ENCODE measurements around the gene LRRFIP2.

Gene LRRFIP2

DNA sequence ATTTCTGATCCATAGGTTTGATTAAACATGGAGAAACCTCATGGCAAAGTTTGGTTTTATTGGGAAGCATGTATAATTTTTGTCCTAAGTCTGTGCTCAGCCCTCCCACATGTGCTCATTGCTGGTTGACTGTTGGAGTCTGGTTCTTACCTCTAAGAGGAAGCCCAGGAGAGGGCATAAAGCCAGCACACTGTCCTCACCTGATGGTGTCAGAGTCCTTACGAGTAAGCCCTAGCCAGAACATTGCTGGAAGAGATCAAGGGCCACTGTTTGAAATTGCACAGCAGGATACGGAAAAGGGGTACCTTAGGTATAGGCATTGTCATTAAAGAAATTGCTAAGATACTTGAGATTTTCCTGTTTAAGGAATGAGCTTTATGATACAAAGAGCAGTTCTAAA is 159.8 kb downstream of the LRRFIP2 start:
- no peak for DNase-seq
